Activated CD4-positive, CD25-positive, alpha-beta regulatory T cell (primary cell): Measurements from ENCODE around the gene SEC22A.

Source experiments
- DNase-seq, 4 experiments: peaks; one replicate each; lab custom pipeline; 2025; lab: John Stamatoyannopoulos, UW

The SEC22A gene

DNA sequence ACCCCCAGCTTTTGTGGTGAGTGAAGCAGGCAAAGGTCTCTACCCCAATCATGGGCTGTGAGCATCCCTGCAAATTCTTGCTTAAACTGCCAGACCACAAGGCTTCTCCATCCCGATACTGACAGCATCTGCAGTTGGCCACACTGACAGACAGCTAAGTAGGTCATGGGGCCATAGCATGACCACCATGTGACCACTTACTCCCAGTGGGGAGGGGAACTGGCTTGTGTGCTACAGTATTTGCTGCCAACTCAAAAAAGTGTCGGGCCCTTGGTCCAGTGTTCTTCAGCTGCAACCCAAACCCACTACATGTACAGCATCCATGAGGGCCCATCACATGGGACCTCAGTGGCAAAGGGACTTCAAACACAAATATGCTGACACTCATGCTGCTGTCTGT lies 103.4 kb downstream of the SEC22A start:
- no peak for DNase-seq

DNA sequence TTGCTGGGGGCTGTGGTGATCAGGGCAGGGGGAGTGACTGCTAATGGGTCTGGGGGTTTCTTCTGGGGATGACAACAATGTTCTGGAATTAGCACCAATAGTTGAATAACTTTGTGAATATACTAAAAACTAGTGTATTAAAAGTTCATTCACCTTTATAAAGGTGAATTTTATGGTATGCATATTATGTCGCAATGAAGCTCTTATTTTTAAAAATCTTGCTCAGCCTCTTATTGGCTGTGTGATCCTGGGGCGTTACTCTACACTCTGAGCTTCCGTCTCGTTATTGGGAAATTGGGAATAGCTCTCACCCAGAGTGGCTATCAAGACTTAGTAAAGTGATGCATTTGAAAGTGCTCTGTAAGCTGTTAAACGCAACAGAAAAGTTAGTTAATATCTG lies 105.3 kb downstream of the SEC22A start:
- no peak for DNase-seq

DNA sequence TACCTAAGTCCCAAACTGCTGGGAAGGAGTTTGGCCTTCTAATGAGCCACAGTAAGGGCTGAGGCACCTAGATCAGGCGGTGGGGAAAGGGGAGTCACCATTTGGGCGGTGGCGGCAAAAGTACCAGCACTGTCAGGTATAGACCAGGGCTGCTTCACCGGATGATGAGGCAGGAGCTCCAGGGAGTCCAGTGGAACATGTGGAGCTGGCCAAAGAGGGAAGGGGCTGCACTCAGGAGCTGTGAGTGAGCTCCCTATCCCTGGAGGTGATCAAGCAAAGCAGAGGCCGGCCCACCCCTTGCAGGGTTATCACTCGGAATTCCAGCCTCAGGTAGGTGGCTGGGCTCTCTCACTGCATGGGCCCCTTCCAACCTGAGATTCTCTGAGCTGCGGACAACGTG lies 108.4 kb downstream of the SEC22A start:
- no peak for DNase-seq

DNA sequence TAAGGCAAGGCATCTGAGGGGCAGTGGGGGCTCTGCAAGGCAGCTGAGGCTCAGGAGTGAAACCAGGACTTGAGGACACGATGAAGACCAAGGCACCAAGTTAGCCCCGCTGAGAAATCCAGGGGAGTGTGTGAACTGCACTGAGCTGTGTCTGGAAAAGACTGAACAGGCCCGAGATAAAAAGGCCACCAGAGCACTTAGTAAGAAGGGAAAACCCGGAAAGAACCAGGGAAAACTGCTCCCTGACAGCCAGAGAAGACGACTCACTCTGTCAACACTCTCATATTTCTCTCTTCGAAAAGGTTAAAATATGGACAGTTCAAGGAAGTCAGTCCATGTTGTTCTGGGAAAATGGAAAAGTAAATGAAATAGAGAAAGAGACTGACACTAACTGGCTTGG lies 109.0 kb downstream of the SEC22A start:
- DNase-seq = no peak

DNA sequence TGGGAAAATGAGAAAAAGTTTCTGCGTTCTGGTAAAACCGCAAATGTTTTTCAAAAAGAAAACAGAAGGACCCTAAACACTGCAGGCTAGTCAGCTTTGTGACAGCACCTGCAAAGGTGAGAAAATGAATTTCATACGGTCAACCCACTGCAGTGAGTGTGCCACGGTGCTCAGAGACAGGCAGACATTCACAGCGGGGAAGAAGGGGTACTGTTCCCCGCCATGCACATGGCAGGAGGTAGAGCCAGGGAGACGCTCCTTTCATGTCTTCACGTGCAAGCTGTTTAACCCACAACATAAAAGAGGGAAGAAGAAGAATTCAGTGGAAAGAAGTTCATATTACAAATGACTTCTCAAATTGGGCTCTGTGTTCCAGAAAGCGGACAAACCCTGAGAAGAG lies 109.5 kb downstream of the SEC22A start:
- DNase-seq = no peak

DNA sequence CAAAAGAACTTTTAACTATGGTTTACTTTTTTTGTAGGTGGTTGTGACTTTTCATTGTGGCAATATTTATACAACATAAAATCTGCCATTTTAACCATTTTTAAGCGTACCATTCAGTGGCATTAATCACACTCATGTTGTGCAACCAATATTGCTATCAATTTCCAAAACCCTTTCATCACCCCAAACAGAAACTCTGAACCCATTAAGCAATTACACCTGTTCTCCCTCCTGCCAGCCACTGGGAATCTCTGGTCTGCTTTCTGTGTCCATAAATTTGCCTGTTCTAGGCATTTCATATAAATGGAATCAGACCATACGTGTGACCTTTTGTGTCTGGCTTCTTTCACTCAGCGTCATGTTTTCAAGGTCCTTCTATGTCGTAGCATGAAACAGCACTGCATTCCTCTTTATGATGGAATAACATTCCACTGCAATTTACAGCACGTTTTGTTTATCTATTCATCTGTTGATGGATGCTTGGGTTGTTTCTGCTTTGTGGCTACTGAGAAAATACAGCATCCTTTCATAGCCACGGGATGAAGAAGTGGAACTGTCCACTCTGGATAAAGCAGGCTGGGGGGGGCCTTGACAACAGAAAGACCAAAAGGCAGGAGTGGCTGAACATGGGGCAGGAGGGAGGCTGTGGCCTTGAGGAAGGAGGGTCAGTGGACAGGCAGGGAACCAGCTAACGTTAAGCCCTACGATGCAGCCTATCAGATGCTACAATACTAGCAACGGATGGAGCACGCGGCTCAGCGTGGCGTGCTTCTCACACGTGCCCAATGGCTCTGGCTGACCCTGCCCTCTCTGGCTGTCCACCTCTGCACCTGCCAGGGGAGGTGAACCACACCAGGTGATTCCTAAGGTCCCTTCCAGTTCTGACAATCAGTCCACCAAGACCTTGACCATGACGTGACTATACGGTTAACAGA lies 110.9 kb downstream of the SEC22A start:
- DNase-seq = no peak

DNA sequence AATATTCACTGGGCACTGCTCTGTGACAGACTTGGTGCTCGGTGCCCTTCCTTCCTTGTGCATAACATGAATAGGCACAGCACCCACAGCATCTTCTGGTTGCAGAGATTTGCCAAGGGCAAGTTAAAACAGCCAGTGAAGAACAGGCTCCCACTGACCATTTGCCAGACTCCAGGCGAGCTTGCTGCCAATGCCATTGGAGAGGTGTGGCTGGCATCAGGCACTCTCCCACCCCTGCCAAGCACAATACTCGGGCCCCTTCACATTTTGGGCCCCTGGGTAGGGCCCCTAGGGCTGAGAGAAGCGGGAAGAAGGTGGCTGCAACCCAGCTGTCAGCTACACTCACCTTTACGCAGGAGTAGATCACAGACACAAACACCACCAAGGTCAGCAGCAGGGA lies 112.1 kb downstream of the SEC22A start:
- no peak for DNase-seq

DNA sequence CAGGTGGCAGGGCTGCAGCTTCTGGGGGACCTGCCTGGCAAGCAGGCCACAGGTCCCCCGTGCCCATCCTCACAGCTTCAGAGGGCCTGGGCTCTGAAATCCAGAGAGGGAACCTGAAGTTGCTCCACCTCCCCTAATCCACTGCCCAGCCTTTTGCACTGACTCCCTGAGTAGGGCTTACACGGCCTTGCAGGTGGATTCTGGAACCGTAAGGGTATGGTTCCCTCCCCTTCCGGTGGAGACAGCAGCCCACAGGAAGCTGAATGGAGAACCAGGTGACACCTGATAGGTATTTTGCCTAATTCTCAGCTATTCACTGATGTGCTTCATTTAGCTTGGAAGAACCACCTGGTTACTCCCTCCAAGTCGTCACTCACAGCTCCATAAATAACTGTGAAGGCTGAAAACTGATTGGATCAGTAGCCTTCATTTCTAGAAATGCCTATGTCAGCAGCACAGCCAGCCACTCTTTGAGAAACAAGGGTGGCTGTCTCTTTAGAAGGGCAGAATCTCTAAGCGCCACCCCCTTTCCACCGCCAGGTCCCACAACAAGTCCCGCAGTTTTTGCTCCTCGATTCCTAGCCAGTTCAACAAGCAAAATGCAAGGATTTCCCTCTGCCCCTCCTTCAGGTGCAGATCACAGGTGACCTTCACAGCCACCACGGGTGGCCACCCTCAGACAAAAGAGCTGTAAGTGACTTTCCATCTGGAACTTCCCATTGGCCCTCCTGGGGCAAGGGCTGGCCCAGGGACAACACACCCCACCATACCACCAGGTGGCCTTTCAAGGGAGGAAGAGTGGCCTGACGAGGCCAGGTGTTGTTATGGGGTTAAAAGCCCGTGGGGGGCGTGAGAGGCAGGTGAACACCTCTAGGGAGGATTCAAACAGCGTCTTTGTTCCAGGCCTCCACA lies 112.9 kb downstream of the SEC22A start:
- DNase-seq = no peak

DNA sequence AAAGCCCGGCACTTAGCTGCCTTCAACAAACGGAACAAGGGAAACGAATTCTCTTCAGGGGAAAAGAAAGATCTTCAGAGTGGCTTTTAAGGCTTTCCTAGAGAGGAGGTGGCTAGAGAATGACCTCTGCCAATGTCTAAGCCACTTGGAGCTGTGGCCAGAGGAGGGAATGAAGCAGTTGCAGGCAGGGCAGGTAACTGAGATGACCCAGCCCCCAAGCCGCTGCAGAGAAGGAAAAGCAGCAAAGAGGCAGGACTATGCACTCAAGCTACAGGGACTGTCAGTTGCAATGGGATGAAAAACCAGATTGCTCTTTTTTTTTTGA lies 113.5 kb downstream of the SEC22A start:
- DNase-seq = no peak

DNA sequence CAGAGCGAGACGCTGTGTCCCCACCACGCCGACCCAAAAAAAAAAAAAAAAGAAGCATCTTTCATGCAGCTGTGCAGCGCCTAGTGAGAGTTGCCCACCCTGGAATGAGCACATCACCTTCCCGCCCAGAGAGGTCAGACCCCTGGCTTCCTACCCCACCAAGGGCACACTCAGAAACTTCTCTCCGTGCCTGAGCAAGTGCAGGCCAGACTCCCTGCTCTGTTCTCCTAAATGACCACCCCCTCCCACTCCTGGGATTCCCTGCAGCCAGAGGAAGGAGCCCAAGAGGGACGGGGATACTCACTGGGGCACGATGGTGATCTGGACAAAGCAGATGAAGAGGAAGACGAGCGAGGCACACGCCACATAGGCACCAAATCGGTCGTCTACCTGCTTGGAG lies 116.0 kb downstream of the SEC22A start:
- no peak for DNase-seq

DNA sequence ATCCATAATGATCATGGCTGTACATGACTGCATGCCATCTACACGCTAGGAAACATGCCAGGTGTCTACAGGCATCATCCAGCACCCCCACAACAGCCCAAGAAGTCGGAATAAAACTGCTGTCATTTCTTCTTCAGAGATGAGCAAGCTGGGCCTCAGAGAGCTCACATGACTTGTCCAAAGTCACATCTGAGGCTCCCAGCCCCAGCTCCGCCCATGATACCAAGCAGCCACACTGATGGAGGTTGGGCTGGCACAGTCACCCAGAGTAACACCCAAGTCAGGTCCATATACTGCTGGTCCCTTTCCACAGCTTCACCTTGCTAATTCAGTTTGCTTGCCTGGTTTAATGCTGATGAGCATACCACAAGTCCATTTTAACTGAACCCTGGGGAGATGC lies 116.6 kb downstream of the SEC22A start:
- no peak for DNase-seq

DNA sequence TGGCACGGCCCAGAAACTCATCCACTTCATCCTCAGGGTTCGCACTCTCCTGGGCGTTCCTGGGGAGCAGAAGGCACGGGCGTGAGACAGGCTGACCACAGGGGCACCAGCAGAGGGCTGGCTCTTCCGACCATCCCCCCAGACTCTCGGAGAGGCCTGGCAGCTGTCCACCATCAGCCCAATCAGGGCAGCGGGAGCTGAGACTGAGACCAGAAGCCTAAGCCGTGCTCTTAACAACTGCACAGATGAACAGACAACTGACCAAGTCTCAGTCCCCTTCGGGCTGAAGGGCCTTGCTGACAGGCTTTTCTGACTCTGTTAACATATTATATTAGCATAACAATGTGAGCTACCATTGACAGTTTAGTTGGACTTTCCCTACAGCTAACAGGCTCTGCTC lies 118.0 kb downstream of the SEC22A start:
- DNase-seq = no peak

DNA sequence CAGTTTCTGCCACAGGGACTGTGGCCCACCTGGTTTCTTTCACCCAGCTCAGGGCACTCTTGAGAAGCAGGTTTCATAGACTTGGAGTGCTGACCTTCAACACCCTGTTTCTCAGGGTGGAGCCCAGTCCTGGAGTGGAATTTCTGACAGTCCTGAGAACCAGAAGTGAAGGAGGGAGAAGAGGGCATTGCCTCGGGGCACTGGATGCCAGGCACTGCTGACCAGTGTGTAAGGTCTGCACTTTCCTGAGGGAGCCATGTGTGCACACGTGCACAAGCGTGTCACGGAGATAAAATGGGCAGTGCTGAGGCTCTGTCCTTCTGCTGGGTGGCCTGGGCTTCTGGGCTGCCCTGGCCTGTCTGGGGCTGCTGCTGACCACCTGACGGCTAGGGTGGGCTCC lies 118.5 kb downstream of the SEC22A start:
- no peak for DNase-seq

DNA sequence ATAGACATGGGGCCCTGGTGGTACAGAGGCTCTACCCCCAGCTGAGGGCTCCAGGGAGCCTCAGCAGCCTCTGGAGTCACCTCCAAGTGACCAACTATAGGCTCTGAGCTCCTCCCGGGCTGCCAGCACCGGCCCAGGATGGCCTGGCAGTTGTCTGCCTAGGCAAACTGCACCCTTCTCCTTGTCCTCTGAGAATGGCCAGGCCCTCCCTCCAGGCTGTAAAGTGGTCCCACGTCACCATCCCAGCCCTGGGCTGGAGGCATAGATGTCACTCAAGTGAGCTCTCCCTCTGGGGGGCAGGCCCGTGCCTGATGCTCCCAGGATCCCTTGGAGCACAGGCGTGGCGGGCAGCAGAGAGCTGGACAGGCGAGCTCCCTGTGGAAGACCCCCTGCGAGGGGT lies 120.1 kb downstream of the SEC22A start:
- DNase-seq = no peak

DNA sequence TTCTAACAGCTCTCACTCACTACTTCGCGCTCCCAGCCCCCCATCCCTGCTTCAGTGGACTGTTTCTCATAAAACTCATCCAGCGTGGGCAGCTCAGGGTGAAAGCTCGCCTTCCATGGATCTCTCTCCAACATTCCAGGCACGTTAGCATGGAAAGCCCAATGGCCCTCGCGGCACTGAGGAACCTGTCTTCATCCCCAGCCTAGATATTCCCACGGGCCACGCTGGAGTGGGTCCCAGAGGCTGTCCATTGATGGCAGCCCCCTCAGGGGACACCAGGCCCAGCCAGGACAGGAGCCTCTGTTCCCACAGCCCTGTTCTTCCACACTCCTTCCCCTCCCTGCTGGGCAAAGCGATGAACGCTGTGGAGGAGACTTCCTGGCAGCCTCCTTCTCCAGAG lies 121.1 kb downstream of the SEC22A start:
- DNase-seq = no peak
